Esophagus squamous epithelium (tissue), 5 donors: Measurements from ENCODE around the gene DDX24. TPM values are rescaled to one million over a fixed set of nuclear protein-coding genes. Genes with fewer than 3 reads are reported as not detected.

ENCODE experiments used
- DNase-seq: peaks from one replicate; lab custom pipeline; 2025; lab: John Stamatoyannopoulos, UW
- H3K27ac ChIP-seq, 4 donors: fragments of 200-600 bp; sonication (generic); one replicate each; pipeline ENCODE4 v1.5.1; 2016 to 2019; ENCODE audit warnings: mild to moderate bottlenecking in 1 of 4
- H3K27me3 ChIP-seq, 4 donors: fragments of 200-600 bp; sonication (generic); 1 replicate in 3 of 4; 2 replicates in 1 of 4; pipeline versions ENCODE4 v1.5.1 to v1.6.0; 2017 to 2021; ENCODE audit warnings: antibody characterized with exemption in 1 of 4
- H3K36me3 ChIP-seq, 3 donors: fragments of 200-600 bp; sonication (generic); one replicate each; pipeline ENCODE4 v1.5.1; 2016 to 2019
- H3K4me1 ChIP-seq, 3 donors: fragments of 200-600 bp; sonication (generic); one replicate each; pipeline ENCODE4 v1.5.1; 2017 to 2019
- H3K4me3 ChIP-seq, 4 donors: fragments of 200-600 bp; sonication (generic); 1 replicate in 3 of 4; 2 replicates in 1 of 4; pipeline ENCODE4 v1.5.1; 2016 to 2019; ENCODE audit warnings: mild to moderate bottlenecking in 2 of 4, moderate library complexity in 1 of 4
- H3K9me3 ChIP-seq, 3 donors: fragments of 200-600 bp; sonication (generic); one replicate each; pipeline ENCODE4 v1.5.1; 2016 to 2019
- POLR2A ChIP-seq, 4 donors: fragments of 450-650 bp; IDR thresholded peaks; one replicate each; pipeline ENCODE4 v1.6.1; 2017; ENCODE audit warnings: antibody characterized with exemption in 4 of 4, mild to moderate bottlenecking in 4 of 4, moderate library complexity in 3 of 4
- WGBS, 2 donors: methylation state at CpG; one replicate each; pipeline ENCODE4 v1.1.5; 2018; 5-methylcytosine and 5-hydroxymethylcytosine counted together
- intact Hi-C: fragments of 100-400 bp; cut with DNase I; formaldehyde crosslinking; loops from one replicate; pipeline ENCODE4 v1.15.0; 2022
- total RNA-seq, 4 donors: library from RNA; depleted of rRNA; stranded (reverse); fragments of >200 nt; gene quantifications; one replicate each; pipeline ENCODE4 v1.1.0, GENCODE V29; 2016
- TF ChIP-seq, protein P1 (sequence below), 6 experiments: fragments of 450-650 bp in 4 of 6; fragments of 200-600 bp in 2 of 6; sonication (generic) in 2 of 6; IDR thresholded peaks; one replicate each; pipeline ENCODE4 v1.5.1; 2016 to 2019; ENCODE audit warnings: antibody characterized with exemption in 6 of 6, mild to moderate bottlenecking in 4 of 6, moderate library complexity in 4 of 6
- donor health status: DM: yes; HTN: yes; CAD: no.

The DDX24 gene
- total RNA-seq, 4 donors from 2014 or later = 63.9 to 114 (median 71.9) TPM

DNA sequence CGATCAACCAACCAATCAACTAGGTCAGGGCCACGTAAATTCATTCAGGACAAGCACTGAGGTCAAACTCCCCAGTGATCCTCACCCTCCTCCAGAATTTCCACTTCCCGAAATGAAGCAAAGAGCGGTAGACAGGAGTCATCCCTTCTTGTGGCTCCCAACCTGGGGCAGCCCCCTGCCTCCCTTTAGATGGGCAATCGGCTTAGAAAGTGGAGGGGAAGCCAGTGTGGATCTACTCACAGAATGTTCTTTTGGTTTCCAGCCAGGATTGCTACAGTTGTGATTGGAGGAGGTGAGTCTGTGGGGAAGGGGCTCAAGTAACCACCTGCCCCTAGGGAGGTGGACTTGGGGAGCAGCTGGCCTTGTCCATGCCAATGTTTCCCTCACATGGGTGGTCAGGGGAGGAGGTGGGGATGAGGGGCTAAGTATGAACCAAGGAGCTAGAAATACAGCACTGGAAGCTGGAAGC, 33.6 kb upstream of the DDX24 start:
- peaks cover 0 to 8% (median 4%) of the 10 kb centered on the region in 3 donors for H3K9me3 ChIP-seq
- H3K36me3 ChIP-seq = no peaks in the 10 kb centered on the region
- H3K4me1 ChIP-seq = peaks cover 10 to 59% (median 28%) of the 10 kb centered on the region in 3 donors
- intact Hi-C loops = no loop called here
- H3K27me3 ChIP-seq = peaks cover 0 to 8% (median 0%) of the 10 kb centered on the region in 4 donors
- WGBS, 2 donors = 67 to 93% methylated on average over 3 to 5 of the region's 5 CpGs
- DNase-seq = no peak
- no peak for TF ChIP-seq POLR2A (IDR thresholded peaks at IDR 0.05)
- TF ChIP-seq, protein P1, sequence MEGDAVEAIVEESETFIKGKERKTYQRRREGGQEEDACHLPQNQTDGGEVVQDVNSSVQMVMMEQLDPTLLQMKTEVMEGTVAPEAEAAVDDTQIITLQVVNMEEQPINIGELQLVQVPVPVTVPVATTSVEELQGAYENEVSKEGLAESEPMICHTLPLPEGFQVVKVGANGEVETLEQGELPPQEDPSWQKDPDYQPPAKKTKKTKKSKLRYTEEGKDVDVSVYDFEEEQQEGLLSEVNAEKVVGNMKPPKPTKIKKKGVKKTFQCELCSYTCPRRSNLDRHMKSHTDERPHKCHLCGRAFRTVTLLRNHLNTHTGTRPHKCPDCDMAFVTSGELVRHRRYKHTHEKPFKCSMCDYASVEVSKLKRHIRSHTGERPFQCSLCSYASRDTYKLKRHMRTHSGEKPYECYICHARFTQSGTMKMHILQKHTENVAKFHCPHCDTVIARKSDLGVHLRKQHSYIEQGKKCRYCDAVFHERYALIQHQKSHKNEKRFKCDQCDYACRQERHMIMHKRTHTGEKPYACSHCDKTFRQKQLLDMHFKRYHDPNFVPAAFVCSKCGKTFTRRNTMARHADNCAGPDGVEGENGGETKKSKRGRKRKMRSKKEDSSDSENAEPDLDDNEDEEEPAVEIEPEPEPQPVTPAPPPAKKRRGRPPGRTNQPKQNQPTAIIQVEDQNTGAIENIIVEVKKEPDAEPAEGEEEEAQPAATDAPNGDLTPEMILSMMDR (IDR thresholded peaks at IDR 0.05) = no peak
- H3K27ac ChIP-seq = peak overlapping the region in 3 of 4 donors; percentile 82 to 90 (median 82)
- peak overlapping the region in 1 of 4 donors; percentile 19 for H3K4me3 ChIP-seq

DNA sequence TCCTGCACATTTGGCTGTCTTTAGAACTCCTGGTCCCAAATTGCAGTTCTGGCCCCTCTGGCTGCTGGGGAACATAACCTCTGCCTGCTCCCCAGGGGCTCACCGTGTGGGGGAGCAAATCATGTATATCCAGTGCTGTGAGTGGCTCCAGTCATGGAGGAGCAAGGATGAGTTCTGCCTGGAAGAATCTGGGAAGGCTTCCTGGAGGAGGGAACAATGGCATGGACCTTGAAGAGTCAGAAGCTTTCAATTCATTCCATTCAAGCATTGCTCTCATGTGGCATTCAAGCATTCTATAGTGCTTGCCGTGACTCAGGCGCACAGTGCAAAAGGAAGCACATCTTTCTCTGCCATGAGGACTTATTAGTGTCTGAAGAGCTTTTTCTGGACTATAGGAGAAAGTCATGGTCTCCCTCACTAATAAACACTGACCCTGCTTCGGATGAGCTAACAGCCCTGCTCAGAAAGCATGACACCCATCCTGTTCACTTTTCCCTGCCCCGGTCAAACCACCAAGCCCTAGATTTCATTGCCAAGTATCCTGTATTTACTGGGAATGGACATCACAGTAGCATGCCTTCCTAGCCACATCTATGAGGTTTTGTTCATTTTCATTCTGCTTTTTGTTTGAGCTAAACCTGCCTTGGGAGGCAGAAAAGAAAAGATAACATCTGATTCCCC, 33.0 kb upstream of the DDX24 start:
- Histone ChIP-seq H3K27ac (peak overlapping the region; percentile 3 to 90 (median 82)), H3K27me3 (peaks cover 0 to 5% (median 0%) of the 10 kb centered on the region in 4 donors), H3K9me3 (peaks cover 0 to 3% (median 0%) of the 10 kb centered on the region in 3 donors), H3K4me1 (peaks cover 10 to 65% (median 31%) of the 10 kb centered on the region in 3 donors), H3K4me3 (peak overlapping the region in 2 of 4 donors; percentile 1 to 65), H3K36me3 (no peaks in the 10 kb centered on the region)
- 63 to 69% methylated on average over 3 to 5 of the region's 5 CpGs for WGBS, 2 donors
- no peak for DNase-seq
- TF ChIP-seq, protein P1 (IDR thresholded peaks at IDR 0.05) = no peak
- no peak for TF ChIP-seq POLR2A (IDR thresholded peaks at IDR 0.05)
- intact Hi-C loops = no loop called here

- no peak for TF ChIP-seq POLR2A (IDR thresholded peaks at IDR 0.05)
- TF ChIP-seq, protein P1 (IDR thresholded peaks at IDR 0.05) = no peak
- no peaks in the 10 kb centered on the region for H3K9me3 ChIP-seq
- H3K36me3 ChIP-seq = no peaks in the 10 kb centered on the region
- H3K4me3 ChIP-seq = peak overlapping the region in 2 of 4 donors; percentile 1 to 65
- no peak for DNase-seq
- H3K27me3 ChIP-seq = no peaks in the 10 kb centered on the region
- intact Hi-C loops = no loop called here
- peaks cover 10 to 68% (median 31%) of the 10 kb centered on the region in 3 donors for H3K4me1 ChIP-seq
- WGBS, 2 donors = 26 to 48% methylated on average over 6 of the region's 6 CpGs
- peak overlapping the region; percentile 3 to 90 (median 82) for H3K27ac ChIP-seq
Observed at GRCh38 chr14:94113490-94113889, 32.5 kb upstream of the DDX24 start.

- peak overlapping the region in 3 of 4 donors; percentile 82 to 90 (median 82) for H3K27ac ChIP-seq
- no peaks in the 10 kb centered on the region for H3K27me3 ChIP-seq
- DNase-seq = no peak
- WGBS, 2 donors = 53 to 60% methylated on average over 7 of the region's 7 CpGs
- intact Hi-C loops = no loop called here
- peak overlapping the region in 2 of 4 donors; percentile 37 to 65 for H3K4me3 ChIP-seq
- no peaks in the 10 kb centered on the region for H3K36me3 ChIP-seq
- no peaks in the 10 kb centered on the region for H3K9me3 ChIP-seq
- H3K4me1 ChIP-seq = peaks cover 10 to 68% (median 31%) of the 10 kb centered on the region in 3 donors
- TF ChIP-seq POLR2A (IDR thresholded peaks at IDR 0.05) = no peak
- TF ChIP-seq, protein P1 (IDR thresholded peaks at IDR 0.05) = no peak
Observed at GRCh38 chr14:94113073-94113472, 32.1 kb upstream of the DDX24 start.

GRCh38 chr14:94112513-94113063, 31.6 kb upstream of the DDX24 start:
- Histone ChIP-seq H3K9me3 (no peaks in the 10 kb centered on the region), H3K36me3 (no peaks in the 10 kb centered on the region), H3K27ac (peak overlapping the region in 3 of 4 donors; percentile 82 to 90 (median 82)), H3K4me1 (peaks cover 10 to 68% (median 31%) of the 10 kb centered on the region in 3 donors), H3K27me3 (no peaks in the 10 kb centered on the region), H3K4me3 (peak overlapping the region in 3 of 4 donors; percentile 37 to 65 (median 48))
- TF ChIP-seq POLR2A (IDR thresholded peaks at IDR 0.05) = no peak
- TF ChIP-seq, protein P1 (IDR thresholded peaks at IDR 0.05) = no peak
- intact Hi-C loops = no loop called here
- WGBS, 2 donors = 60 to 70% methylated on average over 5 of the region's 6 CpGs
- DNase-seq = no peak
